Right ventricle myocardium superior (tissue), 1 donor: ENCODE measurements around the gene ABCA13. TPM values are rescaled to one million over a fixed set of nuclear protein-coding genes. Genes with fewer than 3 reads are reported as not detected.

Source experiments
- ATAC-seq: fragments of 200-7000 bp; cut with Tn5 transposase; one replicate; pipeline ENCODE4 v1.9.1; 2020; ENCODE audit warnings: mild to moderate bottlenecking; ENCODE audit not compliant: poor library complexity
- DNase-seq: peaks from one replicate; pipeline ENCODE4 v3.0.0-alpha.2; 2020
- intact Hi-C: fragments of 100-400 bp; cut with DNase I; formaldehyde crosslinking; loops from one replicate; pipeline ENCODE4 v1.11.2; 2022
- total RNA-seq: library from RNA; stranded (reverse); fragmentation: NEBNext Ultra II Directional; extraction: Animal tissue kit (Norgen Biotek cat#: 25700); gene quantifications from one replicate; pipeline ENCODE4 v1.2.1, GENCODE V29; 2021
- donor health status: DM: no; HTN: yes; CAD: no; lungs with severe emphysema.

The ABCA13 gene
- total RNA-seq, 1 donor from 2014 or later: 0.16 TPM

DNA sequence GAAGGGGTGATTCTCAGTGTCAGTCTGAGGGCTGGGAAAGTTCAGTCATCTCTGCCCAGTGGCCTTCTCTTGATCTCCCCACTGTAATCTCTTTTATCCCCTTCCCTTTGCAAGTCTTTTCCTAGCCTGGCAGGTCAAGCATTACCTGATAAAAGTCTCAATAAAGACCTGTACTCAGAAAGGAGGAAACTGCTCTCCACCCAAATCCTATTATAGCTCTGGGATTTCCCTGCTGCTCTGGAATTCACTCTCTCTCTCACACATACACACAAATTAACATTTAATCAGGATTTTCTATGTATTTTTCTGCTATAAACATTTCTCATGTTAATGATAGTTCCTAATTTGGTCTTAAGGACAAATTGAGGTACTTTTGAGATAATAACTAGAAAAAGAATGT lies 46.5 kb downstream of the ABCA13 start:
- intact Hi-C loops: no loop called here
- ATAC-seq: no peak
- no peak for DNase-seq

- no peak for DNase-seq
- intact Hi-C loops: no loop called here
- no peak for ATAC-seq
These were observed 52.8 kb downstream of the ABCA13 start for GRCh38 chr7:48224042-48224441.

GRCh38 chr7:48225101-48225500 lies 53.8 kb downstream of the ABCA13 start:
- DNase-seq (no peak), ATAC-seq (no peak)
- intact Hi-C loops: no loop called here

GRCh38 chr7:48237354-48237753 lies 66.1 kb downstream of the ABCA13 start:
- intact Hi-C loops: no loop called here
- DNase-seq (no peak), ATAC-seq (no peak)

DNA sequence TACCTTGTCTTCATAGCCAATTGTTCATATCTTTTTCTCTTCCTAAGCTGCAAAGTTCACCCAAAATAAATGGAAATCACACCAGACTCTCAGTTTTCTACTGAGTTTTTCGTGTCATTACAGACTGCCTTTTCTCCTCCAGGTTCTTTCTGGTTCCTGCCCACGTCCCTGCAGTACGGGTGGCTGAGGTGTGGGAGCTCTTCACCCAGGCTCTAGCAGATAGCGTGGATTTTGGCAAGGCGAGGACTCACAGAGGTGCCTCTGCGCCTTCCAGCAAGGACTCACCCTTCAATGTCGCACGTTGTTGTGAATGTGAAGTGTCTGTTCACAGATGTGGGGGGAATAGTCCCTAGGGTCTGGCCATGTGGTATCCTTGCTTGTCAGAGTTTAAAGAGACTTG lies 71.6 kb downstream of the ABCA13 start:
- no peak for DNase-seq
- intact Hi-C loops: no loop called here

DNA sequence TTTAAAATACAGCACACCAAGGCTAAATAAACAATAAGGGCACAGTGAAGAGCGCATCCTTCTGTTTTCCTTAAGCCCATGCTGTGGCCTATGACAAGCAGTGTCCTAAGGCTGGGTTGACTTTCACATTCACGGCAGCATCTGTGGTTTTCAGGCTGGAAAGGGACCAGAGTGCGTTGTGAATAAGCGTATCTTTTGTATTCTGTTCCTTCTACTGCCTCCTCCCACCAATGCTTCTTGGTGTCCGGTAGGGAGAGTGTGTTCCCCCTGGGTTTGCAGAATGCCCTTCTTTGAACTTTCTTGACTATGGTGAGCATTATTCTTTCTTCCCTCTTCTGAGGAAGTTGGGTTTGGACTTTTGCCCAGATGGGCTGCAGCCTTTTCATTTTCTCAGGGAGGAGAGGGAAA lies 73.6 kb downstream of the ABCA13 start:
- intact Hi-C loops: no loop called here
- ATAC-seq (peak; percentile 68), DNase-seq (no peak)

More for the DNA sequence above, 71.6 kb downstream of the ABCA13 start:
- ATAC-seq: no peak

- no peak for ATAC-seq
- no peak for DNase-seq
- intact Hi-C loops: no loop called here
These were observed 74.7 kb downstream of the ABCA13 start for GRCh38 chr7:48245751-48246472.

DNA sequence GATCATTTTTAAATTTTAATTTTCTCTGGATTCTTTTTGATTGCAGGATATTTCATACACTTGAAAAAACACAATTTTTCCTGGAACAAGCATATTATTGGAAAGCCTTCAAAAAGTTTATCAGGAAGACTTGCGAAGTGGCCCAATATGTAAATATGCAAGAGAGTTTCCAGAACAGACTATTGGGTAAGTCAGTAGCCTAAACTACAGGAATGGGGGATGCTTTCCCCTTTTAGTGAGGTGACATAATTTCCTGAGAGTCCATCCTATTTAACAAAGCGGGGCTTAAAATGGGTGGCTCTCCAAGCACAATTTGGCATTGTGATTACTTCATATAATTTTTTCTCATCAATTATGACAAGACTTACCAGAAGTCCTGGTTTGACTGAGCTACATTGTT lies 77.9 kb downstream of the ABCA13 start:
- no peak for ATAC-seq
- intact Hi-C loops: no loop called here
- no peak for DNase-seq

- intact Hi-C loops: no loop called here
- peak; percentile 45 for ATAC-seq
- DNase-seq: no peak
These were observed 79.2 kb downstream of the ABCA13 start for GRCh38 chr7:48250441-48250951.

- intact Hi-C loops: no loop called here
- no peak for ATAC-seq
- no peak for DNase-seq
These were observed 80.5 kb downstream of the ABCA13 start for GRCh38 chr7:48251766-48252165.

- no peak for DNase-seq
- intact Hi-C loops: no loop called here
- no peak for ATAC-seq
These were observed 81.7 kb downstream of the ABCA13 start for GRCh38 chr7:48252995-48253394.

DNA sequence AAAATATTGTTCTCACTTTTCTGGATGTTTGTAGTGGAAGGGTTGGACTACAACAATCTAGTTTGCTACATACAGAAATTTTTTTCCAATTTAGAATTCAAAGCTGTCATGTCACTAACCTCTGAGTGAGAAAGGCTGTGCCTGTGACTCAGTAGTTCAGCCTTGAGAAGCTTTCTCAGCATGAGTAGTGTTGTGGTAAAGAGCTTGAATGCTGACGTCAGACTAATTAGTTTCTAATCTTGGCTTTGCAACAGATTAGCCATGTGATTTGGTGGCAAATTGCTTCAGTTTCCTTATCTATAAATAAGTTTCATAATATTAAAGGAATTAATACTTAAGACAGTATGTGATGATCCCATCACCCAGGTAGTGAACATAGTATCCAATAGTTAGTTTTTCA lies 83.8 kb downstream of the ABCA13 start:
- DNase-seq (no peak), ATAC-seq (no peak)
- intact Hi-C loops: no loop called here

DNA sequence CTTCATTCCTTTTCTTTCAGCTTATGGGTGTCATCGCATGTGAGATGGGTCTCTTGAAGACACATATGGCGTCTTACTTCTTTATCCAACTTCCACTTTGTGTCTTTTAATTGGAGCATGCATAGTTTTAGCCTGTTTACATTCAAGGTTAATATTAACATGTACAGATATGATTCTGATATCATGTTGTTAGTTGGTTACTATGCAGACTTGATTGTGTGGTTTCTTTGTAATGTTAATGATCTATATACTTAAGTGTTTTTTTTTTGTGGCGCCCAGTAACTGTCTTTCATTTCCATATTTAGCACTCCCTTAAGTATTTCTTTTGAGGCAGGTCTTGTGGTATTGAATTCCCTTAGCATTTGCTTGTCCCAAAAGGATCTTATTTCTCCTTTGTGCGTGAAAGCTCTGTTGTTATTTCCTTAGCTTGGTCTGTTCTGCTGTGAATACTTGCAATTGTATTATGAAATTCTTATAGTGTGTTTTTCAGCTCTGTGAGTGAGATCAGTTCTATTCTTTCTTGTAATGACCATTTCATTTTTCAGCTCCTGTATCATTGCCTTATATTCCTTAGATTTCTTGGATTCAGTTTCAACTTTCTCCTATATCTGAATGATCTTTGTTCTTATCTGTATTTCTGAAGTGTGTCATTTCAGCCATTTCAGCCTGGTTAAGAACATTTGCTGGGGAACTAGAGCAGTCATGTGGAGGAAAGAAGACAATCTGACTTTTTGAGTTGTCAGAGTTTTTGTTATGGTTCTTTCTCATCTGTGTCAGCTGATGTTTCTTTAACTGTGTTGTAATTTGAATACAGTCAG lies 88.4 kb downstream of the ABCA13 start:
- ATAC-seq (no peak), DNase-seq (no peak)
- intact Hi-C loops: no loop called here

DNA sequence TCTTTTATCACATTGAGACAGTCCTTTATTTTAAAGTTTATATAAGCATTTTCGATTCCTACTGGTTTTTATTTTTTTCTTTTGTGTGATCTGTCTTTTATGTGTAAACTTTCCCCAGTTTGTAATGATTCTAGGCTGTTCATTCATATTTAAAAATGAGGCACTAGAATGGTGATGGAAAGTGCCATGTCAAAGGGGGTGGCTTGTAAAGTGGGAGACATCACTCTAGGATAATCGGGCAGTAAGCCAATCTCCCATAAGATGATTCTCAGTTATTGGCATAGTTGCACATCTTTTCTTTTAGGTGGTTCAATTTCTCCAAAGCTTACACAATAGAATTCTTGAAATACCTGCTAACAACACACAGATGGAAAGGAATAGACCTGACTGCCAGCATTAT lies 90.4 kb downstream of the ABCA13 start:
- DNase-seq (no peak), ATAC-seq (no peak)
- intact Hi-C loops: no loop called here

GRCh38 chr7:48262606-48263310 lies 91.5 kb downstream of the ABCA13 start:
- intact Hi-C loops: no loop called here
- DNase-seq (no peak), ATAC-seq (no peak)

- no peak for DNase-seq
- ATAC-seq: no peak
- intact Hi-C loops: no loop called here
These were observed 92.0 kb downstream of the ABCA13 start for GRCh38 chr7:48263311-48263650.

DNA sequence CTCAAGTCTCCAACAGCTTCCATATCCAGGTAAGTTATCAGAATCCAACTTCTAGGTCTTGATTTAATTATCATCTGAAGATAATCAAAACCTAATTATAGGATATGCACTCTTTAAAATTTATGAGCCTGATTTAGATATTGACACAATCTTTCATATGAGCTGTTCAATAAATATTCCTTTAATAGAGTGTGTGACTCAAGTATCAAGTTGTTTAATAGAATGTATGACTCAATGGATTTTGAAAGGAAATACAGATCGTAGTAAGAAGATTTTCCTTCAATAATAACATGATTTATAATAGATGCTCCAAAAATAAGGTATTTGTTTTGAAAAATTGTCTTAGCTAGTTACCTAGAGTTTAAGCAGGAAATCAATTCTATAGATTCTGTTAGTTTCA lies 97.8 kb downstream of the ABCA13 start:
- intact Hi-C loops: no loop called here
- ATAC-seq: no peak
- no peak for DNase-seq

GRCh38 chr7:48274662-48275061 lies 103.4 kb downstream of the ABCA13 start:
- no peak for ATAC-seq
- DNase-seq: no peak
- intact Hi-C loops: no loop called here

DNA sequence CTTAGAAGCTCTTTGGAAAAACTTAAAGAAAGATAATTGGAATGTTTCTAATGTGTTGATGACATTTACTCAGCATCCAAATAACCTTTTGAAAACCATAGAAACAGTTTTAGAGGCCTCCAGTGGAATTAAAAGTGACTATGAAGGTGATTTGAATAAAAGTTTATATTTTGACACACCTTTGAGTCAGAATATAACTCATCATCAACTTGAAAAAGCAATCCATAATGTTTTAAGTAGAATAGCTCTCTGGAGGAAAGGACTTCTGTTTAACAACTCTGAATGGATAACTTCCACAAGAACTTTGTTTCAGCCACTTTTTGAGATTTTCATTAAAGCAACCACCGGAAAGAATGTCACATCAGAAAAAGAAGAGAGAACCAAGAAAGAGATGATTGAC lies 108.2 kb downstream of the ABCA13 start:
- ATAC-seq (no peak), DNase-seq (no peak)
- intact Hi-C loops: no loop called here

DNA sequence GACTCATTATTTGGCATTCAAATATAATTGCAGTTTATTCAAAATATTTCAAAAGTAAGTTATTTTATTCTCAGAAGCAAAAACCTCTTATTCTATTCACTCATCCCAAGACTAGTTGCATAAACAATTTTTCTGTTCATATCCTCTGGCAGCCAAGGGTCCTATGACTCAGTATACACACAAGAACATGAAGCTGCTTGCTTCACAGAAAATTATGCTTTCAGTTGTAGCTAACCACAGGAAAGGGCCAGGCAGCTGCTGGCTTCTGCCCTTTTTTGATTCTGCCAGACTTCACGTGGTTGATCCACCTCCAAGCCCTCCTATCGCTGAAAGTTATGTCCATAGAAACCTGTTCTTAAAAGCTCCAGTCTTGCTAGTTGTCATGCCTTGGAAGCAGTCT lies 108.8 kb downstream of the ABCA13 start:
- DNase-seq: no peak
- intact Hi-C loops: no loop called here
- no peak for ATAC-seq
